HG03159 (cell line): Measurements from ENCODE around the gene ZBED6.

Source experiments
- ATAC-seq: cut with Tn5 transposase; IDR thresholded peaks from one replicate; pipeline ENCODE4 v1.9.1; 2021; ENCODE audit warnings: mild to moderate bottlenecking, moderate library complexity; ENCODE audit not compliant: unreplicated experiment

The ZBED6 gene

DNA sequence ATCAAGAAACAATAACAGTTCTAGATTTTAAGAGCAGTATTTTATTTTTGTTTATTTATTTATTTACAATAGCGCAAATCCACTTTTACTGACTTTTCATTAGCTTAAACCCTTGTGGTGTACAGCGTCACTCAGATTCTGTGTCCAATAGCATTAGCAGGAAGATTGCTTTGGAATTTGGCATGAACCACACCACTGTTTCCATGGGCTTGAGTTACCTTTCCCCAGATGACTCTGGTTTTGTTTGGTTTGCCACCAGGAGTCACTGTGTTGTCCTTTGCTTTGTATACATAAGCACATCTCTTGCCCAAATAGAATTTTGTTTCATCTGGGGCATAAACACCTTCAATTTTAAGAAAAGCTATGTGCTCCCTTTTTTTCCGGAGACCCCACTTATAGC is 40.1 kb downstream of the ZBED6 start:
- ATAC-seq: no peak

DNA sequence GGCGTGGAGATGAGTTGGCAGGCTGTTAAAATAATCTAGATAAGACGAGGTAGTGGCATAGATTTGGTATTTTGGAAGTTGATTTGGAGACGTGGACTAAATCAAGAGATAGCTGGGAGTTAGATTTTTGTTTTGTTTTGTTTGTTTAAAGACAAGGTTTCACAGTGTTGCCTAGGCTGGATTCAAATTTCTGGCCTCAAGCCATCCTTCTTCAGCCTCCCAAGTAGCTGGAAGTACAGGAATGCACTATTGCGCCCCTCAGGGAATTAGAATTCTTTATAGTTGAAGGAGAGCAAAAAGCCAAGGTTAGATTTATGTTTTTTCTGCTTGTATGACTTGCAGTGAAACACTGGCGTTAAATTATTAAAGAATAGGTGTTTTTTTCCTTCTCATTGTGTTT is 43.7 kb downstream of the ZBED6 start:
- ATAC-seq: no peak

DNA sequence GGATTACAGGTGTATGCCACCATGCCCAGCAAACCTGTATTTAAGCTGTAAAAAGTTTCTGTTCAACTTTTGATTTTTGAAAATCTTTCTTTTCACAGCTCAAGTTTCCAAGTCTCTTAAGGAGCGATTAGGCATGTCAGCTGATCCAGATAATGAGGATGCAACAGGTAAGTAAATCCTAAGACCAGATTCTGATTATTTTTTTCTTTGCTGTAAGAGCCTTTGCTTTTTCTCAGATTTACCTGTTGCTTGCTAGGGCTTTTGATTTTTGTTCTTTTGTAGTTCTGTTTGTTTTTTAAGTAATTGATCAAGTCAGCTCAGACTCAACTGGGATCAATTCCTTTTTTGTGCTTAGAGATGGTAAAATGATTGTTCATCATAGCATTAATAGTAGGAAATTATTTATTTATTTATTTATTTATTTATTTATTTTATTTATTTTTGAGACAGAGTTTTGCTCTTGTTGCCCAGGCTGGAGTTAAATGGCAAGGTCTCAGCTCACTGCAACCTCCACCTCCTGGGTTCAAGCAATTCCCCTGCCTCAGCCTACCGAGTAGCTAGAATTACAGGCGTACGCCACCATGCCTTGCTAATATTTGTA is 44.9 kb downstream of the ZBED6 start:
- ATAC-seq: no peak

DNA sequence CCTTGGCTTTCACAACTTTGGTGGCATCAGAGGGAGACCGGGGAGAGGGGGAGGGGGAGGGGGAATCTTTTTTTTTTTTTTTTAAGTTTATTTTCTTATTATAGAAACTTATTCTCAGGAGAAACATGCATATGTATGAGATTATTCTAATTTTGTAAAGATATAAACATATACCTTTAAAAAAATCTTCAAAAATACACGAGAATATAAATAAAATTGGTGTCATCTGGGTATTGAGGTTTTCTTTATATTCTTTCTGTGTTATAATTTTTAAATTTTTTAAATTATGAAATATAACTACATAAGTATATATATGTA is 47.1 kb downstream of the ZBED6 start:
- ATAC-seq: no peak

DNA sequence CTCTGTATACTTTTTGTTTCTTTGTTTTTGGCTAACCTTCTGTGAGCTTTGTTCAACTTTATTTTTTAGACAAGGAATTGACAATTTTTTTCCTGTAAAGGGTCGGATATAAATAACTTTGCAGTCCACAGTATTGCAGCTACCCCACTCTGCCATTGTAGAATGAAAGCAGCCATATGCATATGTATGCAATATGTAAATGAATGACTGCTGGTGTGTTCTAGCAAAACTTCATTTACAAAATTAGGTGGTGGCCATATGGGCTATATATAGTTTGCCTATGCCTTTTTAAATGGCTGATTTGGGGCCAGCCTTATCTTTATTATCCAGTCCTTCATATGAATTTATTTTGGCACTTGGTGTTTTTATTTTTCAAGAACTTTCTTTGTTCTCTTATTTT is 48.0 kb downstream of the ZBED6 start:
- no peak for ATAC-seq
